GM19397 (cell line): Measurements from ENCODE around the gene CFAP119.

Source experiments
- ATAC-seq: cut with Tn5 transposase; IDR thresholded peaks from one replicate; pipeline ENCODE4 v1.9.1; 2021; ENCODE audit warnings: mild to moderate bottlenecking, moderate library complexity; ENCODE audit not compliant: unreplicated experiment

The CFAP119 gene

GRCh38 chr16:30741461-30741914 is 20.4 kb downstream of the CFAP119 start:
- ATAC-seq, result no peak

- ATAC-seq, result no peak
Measured at GRCh38 chr16:30740364-30741251, 21.3 kb downstream of the CFAP119 start.

GRCh38 chr16:30738984-30739951 is 22.6 kb downstream of the CFAP119 start:
- no peak for ATAC-seq

- ATAC-seq, result no peak
Measured at GRCh38 chr16:30737794-30738648, 23.8 kb downstream of the CFAP119 start.

GRCh38 chr16:30736995-30737793 is 24.7 kb downstream of the CFAP119 start:
- ATAC-seq, result no peak

GRCh38 chr16:30731411-30731810 is 30.5 kb downstream of the CFAP119 start:
- ATAC-seq, result no peak

- ATAC-seq, result no peak
Measured at GRCh38 chr16:30728899-30729672, 32.8 kb downstream of the CFAP119 start.

GRCh38 chr16:30728321-30728720 is 33.5 kb downstream of the CFAP119 start:
- no peak for ATAC-seq

GRCh38 chr16:30725418-30725792 is 36.5 kb downstream of the CFAP119 start:
- no peak for ATAC-seq

GRCh38 chr16:30724641-30725417 is 37.0 kb downstream of the CFAP119 start:
- ATAC-seq, result no peak

GRCh38 chr16:30723725-30724355 is 38.0 kb downstream of the CFAP119 start:
- ATAC-seq, result no peak

- no peak for ATAC-seq
Measured at GRCh38 chr16:30722916-30723315, 38.9 kb downstream of the CFAP119 start.

- ATAC-seq, result no peak
Measured at GRCh38 chr16:30722443-30722842, 39.4 kb downstream of the CFAP119 start.

GRCh38 chr16:30721606-30722005 is 40.3 kb downstream of the CFAP119 start:
- ATAC-seq, result no peak

- no peak for ATAC-seq
Measured at GRCh38 chr16:30721167-30721566, 40.7 kb downstream of the CFAP119 start.

GRCh38 chr16:30720694-30721093 is 41.2 kb downstream of the CFAP119 start:
- ATAC-seq, result no peak

GRCh38 chr16:30720086-30720485 is 41.8 kb downstream of the CFAP119 start:
- no peak for ATAC-seq
